SK-N-SH treated with all-trans-retinoic acid at 6 μM for 48 hours (cell line): ENCODE measurements around the gene USP13.

ENCODE experiments used
- ATAC-seq: fragments of 200-7000 bp; cut with Tn5 transposase; 3 replicates; pipeline ENCODE4 v1.9.1; 2020; ENCODE audit warnings: mild to moderate bottlenecking, moderate library complexity
- ARNTL ChIP-seq: fragments of 450-650 bp; formaldehyde crosslinking; IDR thresholded peaks from 2 replicates; pipeline ENCODE4 v1.5.0; 2020; ENCODE audit warnings: low read depth, mild to moderate bottlenecking, moderate library complexity, borderline replicate concordance
- BACH2 ChIP-seq: fragments of 250-450 bp; sonication (Bioruptor Pico); IDR thresholded peaks from 2 replicates; pipeline ENCODE4 v1.9.0; 2021; ENCODE audit warnings: mild to moderate bottlenecking, borderline replicate concordance
- CSDC2 ChIP-seq: fragments of 250-450 bp; sonication (Bioruptor Pico); IDR thresholded peaks from 2 replicates; pipeline ENCODE4 v1.5.0; 2020; ENCODE audit warnings: mild to moderate bottlenecking, moderate library complexity
- ESRRG ChIP-seq: fragments of 250-450 bp; sonication (Bioruptor Pico); IDR thresholded peaks from 2 replicates; pipeline ENCODE4 v1.6.1; 2021; ENCODE audit warnings: mild to moderate bottlenecking
- GLIS3 ChIP-seq: fragments of 250-450 bp; sonication (Bioruptor Pico); IDR thresholded peaks from 2 replicates; pipeline ENCODE4 v1.5.0; 2020; ENCODE audit warnings: mild to moderate bottlenecking, moderate library complexity
- ISL1 ChIP-seq: fragments of 250-450 bp; sonication (Bioruptor Pico); IDR thresholded peaks from 2 replicates; pipeline ENCODE4 v2.1.2; 2022; ENCODE audit warnings: mild to moderate bottlenecking, moderate library complexity
- OSR1 ChIP-seq: fragments of 250-450 bp; sonication (Bioruptor Pico); IDR thresholded peaks from 2 replicates; pipeline ENCODE4 v1.8.0; 2022; ENCODE audit warnings: moderate library complexity, mild to moderate bottlenecking, inconsistent platforms
- RARB ChIP-seq: fragments of 250-450 bp; sonication (Bioruptor Pico); IDR thresholded peaks from 2 replicates; pipeline ENCODE4 v1.8.0; 2021; ENCODE audit warnings: mild to moderate bottlenecking, moderate library complexity
- SNAI2 ChIP-seq: fragments of 250-450 bp; sonication (Bioruptor Pico); IDR thresholded peaks from 2 replicates; pipeline ENCODE4 v1.5.0; 2020; ENCODE audit warnings: mild to moderate bottlenecking, moderate library complexity
- TCF4 ChIP-seq: fragments of 250-450 bp; sonication (Bioruptor Pico); IDR thresholded peaks from 2 replicates; pipeline ENCODE4 v1.8.0; 2021; ENCODE audit warnings: mild to moderate bottlenecking, moderate library complexity, borderline replicate concordance
- TOX ChIP-seq: fragments of 250-450 bp; sonication (Bioruptor Pico); IDR thresholded peaks from 2 replicates; pipeline ENCODE4 v1.8.0; 2021; ENCODE audit warnings: mild to moderate bottlenecking, moderate library complexity, borderline replicate concordance
- ZFP3 ChIP-seq: fragments of 250-450 bp; sonication (Bioruptor Pico); IDR thresholded peaks from 2 replicates; pipeline ENCODE4 v1.5.0; 2020; ENCODE audit warnings: mild to moderate bottlenecking, moderate library complexity
- ZFP30 ChIP-seq: fragments of 450-650 bp; formaldehyde crosslinking; IDR thresholded peaks from 2 replicates; pipeline ENCODE4 v1.5.0; 2022; ENCODE audit warnings: mild to moderate bottlenecking, moderate library complexity
- ZNF565 ChIP-seq: fragments of 450-650 bp; formaldehyde crosslinking; conservative IDR thresholded peaks from 2 replicates; pipeline ENCODE4 v1.5.0; 2020; ENCODE audit warnings: low read depth, mild to moderate bottlenecking, moderate library complexity
- ZNF8 ChIP-seq: fragments of 450-650 bp; formaldehyde crosslinking; IDR thresholded peaks from 2 replicates; pipeline ENCODE4 v1.5.0; 2020; ENCODE audit warnings: mild to moderate bottlenecking, moderate library complexity
- TF ChIP-seq, protein P1 (sequence below): fragments of 250-450 bp; sonication (Bioruptor Pico); IDR thresholded peaks from 2 replicates; pipeline ENCODE4 v1.8.0; 2020; ENCODE audit warnings: mild to moderate bottlenecking, moderate library complexity, borderline replicate concordance
- TF ChIP-seq, protein P2 (sequence below): fragments of 250-450 bp; sonication (Bioruptor Pico); IDR thresholded peaks from 2 replicates; pipeline ENCODE4 v1.5.1; 2020; ENCODE audit warnings: low read depth, mild to moderate bottlenecking, moderate library complexity
- TF ChIP-seq, protein P3 (sequence below): fragments of 250-450 bp; sonication (Bioruptor Pico); IDR thresholded peaks from 2 replicates; pipeline ENCODE4 v1.5.1; 2021; ENCODE audit warnings: mild to moderate bottlenecking, moderate library complexity
- TF ChIP-seq, protein P4 (sequence below): fragments of 250-450 bp; sonication (Bioruptor Pico); IDR thresholded peaks from 2 replicates; pipeline ENCODE4 v1.5.0; 2020; ENCODE audit warnings: mild to moderate bottlenecking, moderate library complexity

The USP13 gene

DNA sequence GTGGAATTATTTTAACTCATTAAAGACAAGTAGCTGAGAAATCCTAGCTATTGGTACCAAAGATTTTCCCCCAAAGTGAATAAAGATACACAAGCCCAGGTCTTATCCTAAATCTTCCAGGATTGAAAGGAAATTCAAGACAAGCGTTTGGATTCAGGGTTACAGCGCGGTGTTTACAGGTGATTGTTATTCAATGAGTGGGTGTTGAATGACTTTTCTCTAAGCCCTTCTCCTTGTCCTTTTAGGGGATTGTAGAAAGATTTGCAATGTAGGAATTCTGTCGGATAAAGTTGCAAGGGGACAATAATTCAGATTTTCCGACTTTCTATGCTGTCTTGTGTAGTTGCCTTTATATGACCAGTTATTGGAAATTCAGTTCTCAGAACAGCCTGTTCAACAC, 57.2 kb downstream of the USP13 start:
- TF ChIP-seq, protein P1, sequence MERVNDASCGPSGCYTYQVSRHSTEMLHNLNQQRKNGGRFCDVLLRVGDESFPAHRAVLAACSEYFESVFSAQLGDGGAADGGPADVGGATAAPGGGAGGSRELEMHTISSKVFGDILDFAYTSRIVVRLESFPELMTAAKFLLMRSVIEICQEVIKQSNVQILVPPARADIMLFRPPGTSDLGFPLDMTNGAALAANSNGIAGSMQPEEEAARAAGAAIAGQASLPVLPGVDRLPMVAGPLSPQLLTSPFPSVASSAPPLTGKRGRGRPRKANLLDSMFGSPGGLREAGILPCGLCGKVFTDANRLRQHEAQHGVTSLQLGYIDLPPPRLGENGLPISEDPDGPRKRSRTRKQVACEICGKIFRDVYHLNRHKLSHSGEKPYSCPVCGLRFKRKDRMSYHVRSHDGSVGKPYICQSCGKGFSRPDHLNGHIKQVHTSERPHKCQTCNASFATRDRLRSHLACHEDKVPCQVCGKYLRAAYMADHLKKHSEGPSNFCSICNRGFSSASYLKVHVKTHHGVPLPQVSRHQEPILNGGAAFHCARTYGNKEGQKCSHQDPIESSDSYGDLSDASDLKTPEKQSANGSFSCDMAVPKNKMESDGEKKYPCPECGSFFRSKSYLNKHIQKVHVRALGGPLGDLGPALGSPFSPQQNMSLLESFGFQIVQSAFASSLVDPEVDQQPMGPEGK = no peak
- no peak for TF ChIP-seq SNAI2 (CRISPR knock-in tag)
- TF ChIP-seq CSDC2 (CRISPR knock-in tag) = no peak
- TF ChIP-seq RARB (CRISPR knock-in tag) = no peak
- TF ChIP-seq, protein P2, sequence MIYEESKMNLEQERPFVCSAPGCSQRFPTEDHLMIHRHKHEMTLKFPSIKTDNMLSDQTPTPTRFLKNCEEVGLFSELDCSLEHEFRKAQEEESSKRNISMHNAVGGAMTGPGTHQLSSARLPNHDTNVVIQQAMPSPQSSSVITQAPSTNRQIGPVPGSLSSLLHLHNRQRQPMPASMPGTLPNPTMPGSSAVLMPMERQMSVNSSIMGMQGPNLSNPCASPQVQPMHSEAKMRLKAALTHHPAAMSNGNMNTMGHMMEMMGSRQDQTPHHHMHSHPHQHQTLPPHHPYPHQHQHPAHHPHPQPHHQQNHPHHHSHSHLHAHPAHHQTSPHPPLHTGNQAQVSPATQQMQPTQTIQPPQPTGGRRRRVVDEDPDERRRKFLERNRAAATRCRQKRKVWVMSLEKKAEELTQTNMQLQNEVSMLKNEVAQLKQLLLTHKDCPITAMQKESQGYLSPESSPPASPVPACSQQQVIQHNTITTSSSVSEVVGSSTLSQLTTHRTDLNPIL (CRISPR knock-in tag) = no peak
- TF ChIP-seq ISL1 (CRISPR knock-in tag) = no peak
- no peak for TF ChIP-seq ZNF565 (CRISPR knock-in tag)
- TF ChIP-seq ZFP3 (CRISPR knock-in tag) = no peak
- TF ChIP-seq BACH2 (CRISPR knock-in tag) = no peak
- TF ChIP-seq, protein P3, sequence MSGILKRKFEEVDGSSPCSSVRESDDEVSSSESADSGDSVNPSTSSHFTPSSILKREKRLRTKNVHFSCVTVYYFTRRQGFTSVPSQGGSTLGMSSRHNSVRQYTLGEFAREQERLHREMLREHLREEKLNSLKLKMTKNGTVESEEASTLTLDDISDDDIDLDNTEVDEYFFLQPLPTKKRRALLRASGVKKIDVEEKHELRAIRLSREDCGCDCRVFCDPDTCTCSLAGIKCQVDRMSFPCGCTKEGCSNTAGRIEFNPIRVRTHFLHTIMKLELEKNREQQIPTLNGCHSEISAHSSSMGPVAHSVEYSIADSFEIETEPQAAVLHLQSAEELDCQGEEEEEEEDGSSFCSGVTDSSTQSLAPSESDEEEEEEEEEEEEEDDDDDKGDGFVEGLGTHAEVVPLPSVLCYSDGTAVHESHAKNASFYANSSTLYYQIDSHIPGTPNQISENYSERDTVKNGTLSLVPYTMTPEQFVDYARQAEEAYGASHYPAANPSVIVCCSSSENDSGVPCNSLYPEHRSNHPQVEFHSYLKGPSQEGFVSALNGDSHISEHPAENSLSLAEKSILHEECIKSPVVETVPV (CRISPR knock-in tag) = no peak
- TF ChIP-seq ESRRG (CRISPR knock-in tag) = no peak
- TF ChIP-seq GLIS3 = no peak
- no peak for TF ChIP-seq ZNF8
- TF ChIP-seq TCF4 (CRISPR knock-in tag) = no peak
- TF ChIP-seq TOX (CRISPR knock-in tag) = no peak
- ATAC-seq = no peak

DNA sequence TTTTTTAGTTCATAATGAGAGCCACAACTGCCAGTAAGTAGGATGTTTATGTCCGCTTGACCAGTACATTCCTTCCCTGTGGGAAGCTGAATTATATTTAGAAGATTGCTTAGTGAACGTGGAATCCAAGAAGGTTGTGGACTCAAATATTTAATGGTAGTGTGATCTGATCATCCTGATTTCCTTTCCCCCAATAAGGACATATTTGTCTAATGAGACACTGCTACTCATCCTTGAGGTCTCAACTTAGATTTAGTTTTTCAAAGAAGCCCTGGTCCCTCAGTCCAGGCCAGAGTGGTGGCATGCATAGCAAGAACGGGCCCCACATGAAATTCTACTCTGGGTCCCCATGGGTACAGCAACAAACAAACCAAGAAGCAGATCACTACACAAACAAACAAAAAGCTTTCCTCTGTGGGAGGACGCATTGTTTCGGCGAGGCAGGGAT, 60.8 kb downstream of the USP13 start:
- peak; percentile 67 for ATAC-seq

DNA sequence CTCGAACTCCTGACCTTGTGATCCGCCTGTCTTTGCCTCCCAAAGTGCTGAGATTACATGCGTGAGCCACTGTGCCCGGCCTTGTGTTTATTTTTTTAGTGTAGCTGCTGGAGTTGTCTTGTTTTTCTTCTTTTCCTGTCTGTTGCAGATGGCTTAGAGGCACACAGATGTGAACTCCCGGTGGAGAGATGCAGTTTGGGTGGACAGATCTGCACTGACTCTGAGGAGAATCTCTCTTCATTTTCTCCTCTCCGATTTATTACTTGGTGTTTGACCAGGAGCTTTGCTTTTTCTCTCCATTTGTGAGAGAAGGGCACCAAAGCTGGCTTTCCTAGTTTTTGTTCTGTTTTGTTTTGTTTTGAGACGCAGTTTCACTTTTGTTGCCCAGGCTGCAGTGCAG, 62.7 kb downstream of the USP13 start:
- ATAC-seq = no peak
- TF ChIP-seq ZFP30 (CRISPR knock-in tag) (no peak), ARNTL (CRISPR knock-in tag) (no peak), OSR1 (CRISPR knock-in tag) (no peak), TOX (CRISPR knock-in tag) (no peak), SNAI2 (CRISPR knock-in tag) (no peak), TCF4 (CRISPR knock-in tag) (no peak)
- TF ChIP-seq, protein P3 (CRISPR knock-in tag) = no peak
- TF ChIP-seq, protein P1 = no peak

More for the DNA sequence above, 60.8 kb downstream of the USP13 start:
- TF ChIP-seq, protein P4, sequence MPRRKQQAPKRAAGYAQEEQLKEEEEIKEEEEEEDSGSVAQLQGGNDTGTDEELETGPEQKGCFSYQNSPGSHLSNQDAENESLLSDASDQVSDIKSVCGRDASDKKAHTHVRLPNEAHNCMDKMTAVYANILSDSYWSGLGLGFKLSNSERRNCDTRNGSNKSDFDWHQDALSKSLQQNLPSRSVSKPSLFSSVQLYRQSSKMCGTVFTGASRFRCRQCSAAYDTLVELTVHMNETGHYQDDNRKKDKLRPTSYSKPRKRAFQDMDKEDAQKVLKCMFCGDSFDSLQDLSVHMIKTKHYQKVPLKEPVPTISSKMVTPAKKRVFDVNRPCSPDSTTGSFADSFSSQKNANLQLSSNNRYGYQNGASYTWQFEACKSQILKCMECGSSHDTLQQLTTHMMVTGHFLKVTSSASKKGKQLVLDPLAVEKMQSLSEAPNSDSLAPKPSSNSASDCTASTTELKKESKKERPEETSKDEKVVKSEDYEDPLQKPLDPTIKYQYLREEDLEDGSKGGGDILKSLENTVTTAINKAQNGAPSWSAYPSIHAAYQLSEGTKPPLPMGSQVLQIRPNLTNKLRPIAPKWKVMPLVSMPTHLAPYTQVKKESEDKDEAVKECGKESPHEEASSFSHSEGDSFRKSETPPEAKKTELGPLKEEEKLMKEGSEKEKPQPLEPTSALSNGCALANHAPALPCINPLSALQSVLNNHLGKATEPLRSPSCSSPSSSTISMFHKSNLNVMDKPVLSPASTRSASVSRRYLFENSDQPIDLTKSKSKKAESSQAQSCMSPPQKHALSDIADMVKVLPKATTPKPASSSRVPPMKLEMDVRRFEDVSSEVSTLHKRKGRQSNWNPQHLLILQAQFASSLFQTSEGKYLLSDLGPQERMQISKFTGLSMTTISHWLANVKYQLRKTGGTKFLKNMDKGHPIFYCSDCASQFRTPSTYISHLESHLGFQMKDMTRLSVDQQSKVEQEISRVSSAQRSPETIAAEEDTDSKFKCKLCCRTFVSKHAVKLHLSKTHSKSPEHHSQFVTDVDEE (CRISPR knock-in tag) = no peak
- no peak for TF ChIP-seq ZFP30 (CRISPR knock-in tag)
- TF ChIP-seq, protein P2 (CRISPR knock-in tag) = no peak
- TF ChIP-seq, protein P3 (CRISPR knock-in tag) = no peak
